ENCODE results near the gene ARMH1.
"Not testable (repeated sequence)": the region's sequence is repeated elsewhere in the genome, so short reads cannot be mapped to it uniquely, and the experiment has no call there.

The ARMH1 gene

GRCh38 chr1:44723496-44724295, 49.2 kb downstream of the ARMH1 start:
- DNase-seq (ENCODE audit: low spot score), result peak; percentile 53

- DNase-seq (ENCODE audit: low spot score), result no peak
These were observed 49.9 kb downstream of the ARMH1 start for GRCh38 chr1:44724296-44724954.

GRCh38 chr1:44724955-44725698, 50.6 kb downstream of the ARMH1 start:
- DNase-seq (ENCODE audit: low spot score), result no peak

GRCh38 chr1:44730741-44731512, 56.4 kb downstream of the ARMH1 start, which contains the start of gene RNU5D-1:
RNU5D-1 (minus strand) TSS chr1:44731170.
- peak; percentile 96 for DNase-seq (ENCODE audit: low spot score)

GRCh38 chr1:44733365-44733764, 58.9 kb downstream of the ARMH1 start:
- no peak for DNase-seq (ENCODE audit: low spot score)

GRCh38 chr1:44733784-44734183, 59.3 kb downstream of the ARMH1 start:
- DNase-seq (ENCODE audit: low spot score), result no peak

- DNase-seq (ENCODE audit: low spot score), result no peak
These were observed 61.5 kb downstream of the ARMH1 start for GRCh38 chr1:44735992-44736391.

GRCh38 chr1:44738953-44739306, 64.4 kb downstream of the ARMH1 start:
- DNase-seq (ENCODE audit: low spot score), result not testable (repeated sequence)

GRCh38 chr1:44739307-44740178, 65.0 kb downstream of the ARMH1 start, which contains the start of gene KIF2C:
KIF2C (plus strand) TSS chr1:44739837; CDS start chr1:44739933, 96 bp downstream.
- peak; percentile 98 for DNase-seq (ENCODE audit: low spot score)

- no peak for DNase-seq (ENCODE audit: low spot score)
These were observed 65.7 kb downstream of the ARMH1 start for GRCh38 chr1:44740179-44740617.

GRCh38 chr1:44743211-44743610, 68.7 kb downstream of the ARMH1 start:
- no peak for DNase-seq (ENCODE audit: low spot score)

GRCh38 chr1:44747878-44748277, 73.4 kb downstream of the ARMH1 start:
- no peak for DNase-seq (ENCODE audit: low spot score)

GRCh38 chr1:44757420-44757819, 82.9 kb downstream of the ARMH1 start:
- DNase-seq (ENCODE audit: low spot score), result no peak

GRCh38 chr1:44759077-44759476, 84.6 kb downstream of the ARMH1 start:
- no peak for DNase-seq (ENCODE audit: low spot score)

GRCh38 chr1:44760876-44761275, 86.4 kb downstream of the ARMH1 start:
- no peak for DNase-seq (ENCODE audit: low spot score)

- not testable (repeated sequence) for DNase-seq (ENCODE audit: low spot score)
These were observed 91.9 kb downstream of the ARMH1 start for GRCh38 chr1:44766421-44766820.

Data from Ammon's horn (tissue), 1 donor.